Mesenteric fat pad (tissue), 1 donor: ENCODE results near the gene SLC29A3. TPM values are rescaled to one million over a fixed set of nuclear protein-coding genes. Genes with fewer than 3 reads are reported as not detected.
"Not testable (repeated sequence)": the region's sequence is repeated elsewhere in the genome, so short reads cannot be mapped to it uniquely, and the experiment has no call there.

Experiments
- DNase-seq: peaks from one replicate; pipeline ENCODE4 v3.0.0-alpha.2; 2020; ENCODE audit warnings: low spot score
- total RNA-seq: library from RNA; stranded (reverse); fragmentation: NEBNext Ultra II Directional; extraction: Animal tissue kit (Norgen Biotek cat#: 25700); gene quantifications from one replicate; pipeline ENCODE4 v1.2.1, GENCODE V29; 2021
- donor health status: DM: yes; HTN: yes; CAD: no.

The SLC29A3 gene
- total RNA-seq, 1 donor from 2014 or later = 6.9 TPM

- DNase-seq = no peak
Measured at GRCh38 chr10:71283410-71283809, 35.6 kb upstream of the SLC29A3 start.

GRCh38 chr10:71283876-71284275 is 35.2 kb upstream of the SLC29A3 start:
- DNase-seq = no peak

GRCh38 chr10:71284544-71285179 is 34.4 kb upstream of the SLC29A3 start:
- DNase-seq = no peak

- DNase-seq = no peak
Measured at GRCh38 chr10:71285180-71285545, 33.9 kb upstream of the SLC29A3 start.

- no peak for DNase-seq
Measured at GRCh38 chr10:71285986-71286385, 33.1 kb upstream of the SLC29A3 start.

GRCh38 chr10:71286521-71287294 is 32.4 kb upstream of the SLC29A3 start:
- DNase-seq = no peak

- no peak for DNase-seq
Measured at GRCh38 chr10:71287456-71287855, 31.6 kb upstream of the SLC29A3 start.

GRCh38 chr10:71288461-71288860 is 30.6 kb upstream of the SLC29A3 start:
- no peak for DNase-seq

- no peak for DNase-seq
Measured at GRCh38 chr10:71289421-71290130, 29.5 kb upstream of the SLC29A3 start.

- no peak for DNase-seq
Measured at GRCh38 chr10:71290331-71290730, 28.7 kb upstream of the SLC29A3 start.

- no peak for DNase-seq
Measured at GRCh38 chr10:71290806-71291527, 28.1 kb upstream of the SLC29A3 start.

- no peak for DNase-seq
Measured at GRCh38 chr10:71291528-71291900, 27.5 kb upstream of the SLC29A3 start.

GRCh38 chr10:71292624-71293445 is 26.2 kb upstream of the SLC29A3 start:
- no peak for DNase-seq

- DNase-seq = no peak
Measured at GRCh38 chr10:71293446-71294084, 25.5 kb upstream of the SLC29A3 start.

- DNase-seq = no peak
Measured at GRCh38 chr10:71294091-71294561, 24.9 kb upstream of the SLC29A3 start.

- DNase-seq = no peak
Measured at GRCh38 chr10:71294856-71295255, 24.2 kb upstream of the SLC29A3 start.

- DNase-seq = no peak
Measured at GRCh38 chr10:71295641-71296040, 23.4 kb upstream of the SLC29A3 start.

- no peak for DNase-seq
Measured at GRCh38 chr10:71296086-71296485, 23.0 kb upstream of the SLC29A3 start.

- not testable (repeated sequence) for DNase-seq
Measured at GRCh38 chr10:71296811-71297210, 22.2 kb upstream of the SLC29A3 start.

- no peak for DNase-seq
Measured at GRCh38 chr10:71297343-71297742, 21.7 kb upstream of the SLC29A3 start.
